ENCODE data around the gene H3-3A. TPM values are rescaled to one million over a fixed set of nuclear protein-coding genes. Genes with fewer than 3 reads are reported as not detected.

H3-3A gene
- total and polyA plus RNA-seq, 2 of the 8 experiments (the other 6 are each of a cell fraction or from before 2014, with no cell fraction given), result 1,157 to 1,223 TPM

DNA sequence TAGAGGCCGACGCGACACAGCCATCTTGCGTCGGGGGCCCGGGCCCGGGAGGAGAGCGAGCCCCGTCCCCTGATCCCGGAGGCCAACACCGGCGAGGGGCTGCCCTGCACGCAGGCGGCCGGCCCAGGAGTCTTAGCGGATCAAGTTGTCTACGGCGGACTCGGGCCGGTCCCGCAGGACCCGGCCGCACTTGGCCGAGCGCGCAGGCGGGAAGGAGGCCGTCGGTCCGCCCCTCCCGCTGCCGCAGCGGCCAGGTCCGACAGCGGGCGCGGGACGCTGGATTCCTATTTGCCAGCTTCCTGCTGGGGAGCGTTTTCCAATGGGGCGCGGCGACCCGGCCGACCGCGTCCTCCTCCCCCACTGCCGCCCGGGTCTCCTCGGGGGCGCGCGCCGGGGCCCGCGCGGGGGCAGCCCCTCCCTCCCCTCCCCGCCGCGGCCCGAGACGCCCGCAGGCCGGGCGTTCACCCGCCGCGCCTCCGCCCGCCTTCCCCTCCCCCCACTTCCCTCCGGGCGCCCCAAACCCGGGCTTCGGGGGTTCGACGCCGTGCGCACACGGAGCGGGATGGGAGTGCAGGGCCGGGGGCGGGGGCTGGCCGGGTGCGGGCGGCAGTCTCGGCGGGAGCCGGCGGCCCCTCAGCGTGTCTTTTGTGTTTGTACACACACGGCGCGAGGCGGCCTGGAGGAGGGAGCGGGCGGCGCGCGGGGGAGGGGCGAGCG, 517 bp upstream of the H3-3A start:
- DNase-seq (ENCODE audit: low read depth in 1 of 2, low spot score in 2 of 2), result peak in 1 of 2 experiments; percentile 84
- no peak for FAIRE-seq
- CTCF ChIA-PET (ENCODE audit: partially characterized antibody), result interaction anchor here (0.8 to 1.4 kb wide), 4 partner anchors 14 to 65 kb away, joined by 3 read pairs; no protein-coding TSS in a partner anchor
- Histone ChIP-seq H3K23me2 (ENCODE audit: low read depth, low read length) (peaks cover 1% of the 10 kb centered on the region; the same call in 1 of the 2 replicates), H2AFZ (ENCODE audit: low read length) (peak overlapping the region; percentile 15; the same call in 1 of the 2 replicates), H4K8ac (ENCODE audit: extremely low read depth, insufficient read depth, low read length) (peak overlapping the region; percentile 98; the same call in 1 of the 2 replicates), H2BK12ac (ENCODE audit: low read depth, low read length) (no peak overlapping the region; the same call in 1 of the 2 replicates), H2BK20ac (ENCODE audit: low read length) (no peak overlapping the region), H3K4ac (replicated peaks; ENCODE audit: insufficient read length, low read depth, low read length) (peak overlapping the region; percentile 66), H3K4me2 (ENCODE audit: insufficient read depth in 1 of 2, low read depth in 2 of 2, low read length in 2 of 2) (peak overlapping the region; percentile 83 to 89), H3K27me3 (replicated peaks in 1 of 4; ENCODE audit: control insufficient read depth in 3 of 4, extremely low read depth in 1 of 4, insufficient read depth in 3 of 4, low read length in 3 of 4) (no peaks in the 10 kb centered on the region), H3K79me1 (ENCODE audit: low read depth, low read length) (no peaks in the 10 kb centered on the region; the same call in 1 of the 2 replicates), H3K9me3 (ENCODE audit: insufficient read depth in 2 of 2, low read depth in 1 of 2, low read length in 1 of 2) (no peaks in the 10 kb centered on the region), H2BK5ac (ENCODE audit: low read depth, low read length) (peak overlapping the region; percentile 81), H2AK5ac (ENCODE audit: low read depth, low read length) (no peak overlapping the region; the same call in 1 of the 2 replicates), H4K20me1 (replicated peaks in 1 of 2; ENCODE audit: control insufficient read depth in 1 of 2, insufficient read depth in 2 of 2, low read length in 2 of 2) (peaks cover 18 to 24% of the 10 kb centered on the region in 2 experiments), H3K9ac (replicated peaks in 1 of 4; ENCODE audit: extremely low read depth in 1 of 4, low read depth in 3 of 4, low read length in 3 of 4) (peak overlapping the region; percentile 90 to 99 (median 95)), H3K18ac (ENCODE audit: extremely low read depth, low read length) (peak overlapping the region; percentile 71), H2BK15ac (ENCODE audit: low read length) (peak overlapping the region; percentile 29; the same call in 1 of the 2 replicates), H3K4me3 (ENCODE audit: extremely low read depth in 1 of 4, insufficient read depth in 2 of 4, low read depth in 3 of 4, low read length in 4 of 4) (peak overlapping the region; percentile 63 to 77 (median 69)), H3K36me3 (ENCODE audit: control insufficient read depth in 2 of 4, insufficient read depth in 4 of 4, low read length in 3 of 4) (peaks cover 5 to 28% (median 14%) of the 10 kb centered on the region in 4 experiments), H2BK120ac (replicated peaks; ENCODE audit: low read depth, low read length) (no peak overlapping the region), H3K79me2 (ENCODE audit: control insufficient read depth in 1 of 2, insufficient read depth in 2 of 2, low read length in 2 of 2) (peaks cover 29 to 56% of the 10 kb centered on the region in 2 experiments), H3K56ac (replicated peaks; ENCODE audit: insufficient read length, low read depth, low read length) (peak overlapping the region; percentile 97), H3K4me1 (replicated peaks in 1 of 4; ENCODE audit: control insufficient read depth in 3 of 4, insufficient read depth in 4 of 4, low read length in 3 of 4) (peaks cover 0 to 9% (median 2%) of the 10 kb centered on the region in 4 experiments; a peak in 4 of 7 replicates), H4K91ac (replicated peaks; ENCODE audit: insufficient read length, low read length) (peak overlapping the region; percentile 83), H4K5ac (ENCODE audit: insufficient read length, low read depth, low read length) (peak overlapping the region; percentile 92), H3K27ac (ENCODE audit: low read depth, low read length) (peak overlapping the region; percentile 95), H3K23ac (ENCODE audit: insufficient read length) (no peak overlapping the region), H3K14ac (ENCODE audit: insufficient read length) (no peak overlapping the region)
- 1% methylated on average over 36 of the region's 100 CpGs; no CpG with 5 or more reads in 1 of the 2 experiments for WGBS, 2 experiments (ENCODE audit: extremely low coverage in 1 of 2, insufficient coverage in 1 of 2, insufficient read length in 1 of 2, insufficient replicate concordance in 2 of 2, low coverage in 1 of 2, low lambda C conversion rate in 2 of 2, missing lambda C conversion rate in 1 of 2)
- POLR2A ChIA-PET (ENCODE audit: partially characterized antibody), result interaction anchor here (0.6 to 4.5 kb wide), 44 partner anchors 9 to 683 kb away, joined by 3 to 51 read pairs (median 6); partner anchors contain the start of genes LIN9, PYCR2 and SDE2
- TF ChIP-seq E2F6 (IDR thresholded peaks at IDR 0.05), result no peak
- peak; percentile 86 for TF ChIP-seq TAF1 (IDR thresholded peaks at IDR 0.05; ENCODE audit: low read depth, low read length)
- TF ChIP-seq POU5F1 (IDR thresholded peaks at IDR 0.05; ENCODE audit: low read depth, low read length), result no peak

Data from H1 (cell line).